ENCODE results near the gene STK39. TPM values are rescaled to one million over a fixed set of nuclear protein-coding genes. Genes with fewer than 3 reads are reported as not detected.

Gene STK39
- total and polyA plus RNA-seq, 2 of the 4 experiments (the other 2 are of a cell fraction), result 11.8 to 16.4 TPM

- in situ Hi-C loops (cut with MboI; ENCODE audit: low sequenced_read_pairs), result loop anchor here (25.0 kb wide), 2 partner anchors 418 to 818 kb away; partner anchors contain the start of gene B3GALT1
- WGBS, 2 experiments (ENCODE audit: extremely low coverage in 2 of 2, insufficient read length in 1 of 2), result no CpG with 5 or more reads among the region's 3 CpGs
These were observed 142.2 kb downstream of the STK39 start for GRCh38 chr2:168105127-168105683.

More at GRCh38 chr2:168105127-168105683, 142.2 kb downstream of the STK39 start:
- POLR2A ChIA-PET (ENCODE audit: unreplicated experiment), result no interaction called here
- no peak overlapping the region for H3K14ac ChIP-seq (replicated peaks; ENCODE audit: low read depth, low read length)
- intact Hi-C loops (cut with micrococcal nuclease), result no loop called here
- H3K4me1 ChIP-seq (ENCODE audit: control insufficient read depth, insufficient read depth, low read length), result no peaks in the 10 kb centered on the region
- no peak overlapping the region for H2AK5ac ChIP-seq (ENCODE audit: low read depth, low read length)
- no peaks in the 10 kb centered on the region for H3K27me3 ChIP-seq (ENCODE audit: control insufficient read depth, insufficient read depth, low read length)
- 0 out of 2 replicates have a peak, but pooled peaks cover 4% of the 10 kb centered on the region for H3K36me3 ChIP-seq (ENCODE audit: control insufficient read depth, insufficient read depth, low read length)
- no peak overlapping the region for H4K5ac ChIP-seq (ENCODE audit: low read depth, low read length)
- no peak overlapping the region for H2AFZ ChIP-seq (replicated peaks; ENCODE audit: low read length, poor library complexity)
- H3K9me1 ChIP-seq (ENCODE audit: insufficient read depth, low read length), result no peaks in the 10 kb centered on the region
- TF ChIP-seq CEBPB (IDR thresholded peaks at IDR 0.05; ENCODE audit: low read depth, low read length) (no peak), ELK1 (IDR thresholded peaks at IDR 0.05; ENCODE audit: borderline replicate concordance, low read depth, low read length) (no peak), CHD1 (IDR thresholded peaks at IDR 0.05; ENCODE audit: low read depth, low read length) (no peak), CTCF (conservative IDR thresholded peaks at IDR 0.05; ENCODE audit: low read depth, low read length) (no peak), BHLHE40 (IDR thresholded peaks at IDR 0.05; ENCODE audit: low read depth, low read length) (no peak), MAFK (IDR thresholded peaks at IDR 0.05; ENCODE audit: low read depth, low read length) (no peak), MAZ (IDR thresholded peaks at IDR 0.05; ENCODE audit: borderline replicate concordance, low read depth, low read length) (no peak), RCOR1 (IDR thresholded peaks at IDR 0.05; ENCODE audit: insufficient replicate concordance, low read length) (no peak), FOS (IDR thresholded peaks at IDR 0.05; ENCODE audit: low read depth, low read length) (no peak), RFX5 (IDR thresholded peaks at IDR 0.05; ENCODE audit: low read depth, low read length) (no peak), RAD21 (IDR thresholded peaks at IDR 0.05; ENCODE audit: low read length) (no peak), NFE2L2 (IDR thresholded peaks at IDR 0.05; ENCODE audit: low read depth, low read length) (no peak)
- TF ChIP-seq, protein P1, sequence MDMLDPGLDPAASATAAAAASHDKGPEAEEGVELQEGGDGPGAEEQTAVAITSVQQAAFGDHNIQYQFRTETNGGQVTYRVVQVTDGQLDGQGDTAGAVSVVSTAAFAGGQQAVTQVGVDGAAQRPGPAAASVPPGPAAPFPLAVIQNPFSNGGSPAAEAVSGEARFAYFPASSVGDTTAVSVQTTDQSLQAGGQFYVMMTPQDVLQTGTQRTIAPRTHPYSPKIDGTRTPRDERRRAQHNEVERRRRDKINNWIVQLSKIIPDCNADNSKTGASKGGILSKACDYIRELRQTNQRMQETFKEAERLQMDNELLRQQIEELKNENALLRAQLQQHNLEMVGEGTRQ (IDR thresholded peaks at IDR 0.05; ENCODE audit: low read depth, low read length), result no peak
- H4K91ac ChIP-seq (ENCODE audit: insufficient read depth, low read depth, low read length), result no peak overlapping the region
- no peaks in the 10 kb centered on the region for H3K9me3 ChIP-seq (ENCODE audit: control insufficient read depth, insufficient read depth, low read length)
- H3K4me3 ChIP-seq (ENCODE audit: insufficient read depth, low read depth, low read length), result no peak overlapping the region
- no peak overlapping the region for H2BK5ac ChIP-seq (ENCODE audit: low read depth, low read length, poor library complexity, severe bottlenecking)
- H4K20me1 ChIP-seq (ENCODE audit: insufficient read depth, low read length), result no peaks in the 10 kb centered on the region
- no TSS peak for BruUV-seq (replicated peaks)
- H3K4me2 ChIP-seq (ENCODE audit: low read depth, low read length), result no peak overlapping the region
- H2BK120ac ChIP-seq (ENCODE audit: low read depth, low read length), result no peak overlapping the region
- H2BK15ac ChIP-seq (ENCODE audit: low read depth, low read length), result no peak overlapping the region
- no peak overlapping the region for H4K8ac ChIP-seq (ENCODE audit: low read depth in 2 of 2, low read length in 2 of 2)
- H3K18ac ChIP-seq (ENCODE audit: low read depth, low read length), result no peak overlapping the region
- H3K9ac ChIP-seq (ENCODE audit: low read depth, low read length), result no peak overlapping the region
- DNase-seq, result no peak
- dilution Hi-C loops (cut with HindIII; ENCODE audit: low sequenced_read_pairs, unreplicated experiment), result no loop called here
- no peak overlapping the region for H3K4ac ChIP-seq (ENCODE audit: low read depth, low read length)
- H2AK9ac ChIP-seq (replicated peaks; ENCODE audit: low read depth, low read length, poor library complexity), result no peak overlapping the region
- peaks cover 0 to 2% of the 10 kb centered on the region in 2 experiments; a peak in 1 of 4 replicates for H3K79me1 ChIP-seq (ENCODE audit: low read depth in 1 of 2, low read length in 2 of 2)
- H3K56ac ChIP-seq (ENCODE audit: extremely low read depth, insufficient read depth, low read length), result no peak overlapping the region
- no peak for ATAC-seq (ENCODE audit: low read depth)
- CTCF ChIA-PET, result interaction anchor here (2.1 kb wide), 1 partner anchor 13 kb away, joined by 6 read pairs; no protein-coding TSS in a partner anchor
- no peak overlapping the region for H3K23ac ChIP-seq (ENCODE audit: low read depth, low read length)
- no peak overlapping the region for H3K27ac ChIP-seq (ENCODE audit: insufficient read depth, low read length)
- no peak overlapping the region for H2BK20ac ChIP-seq (ENCODE audit: low read depth, low read length)
